Measurements from ENCODE around the gene LCN9. TPM values are rescaled to one million over a fixed set of nuclear protein-coding genes. Genes with fewer than 3 reads are reported as not detected.

The LCN9 gene
- total and polyA plus RNA-seq, 8 donors = not detected

DNA sequence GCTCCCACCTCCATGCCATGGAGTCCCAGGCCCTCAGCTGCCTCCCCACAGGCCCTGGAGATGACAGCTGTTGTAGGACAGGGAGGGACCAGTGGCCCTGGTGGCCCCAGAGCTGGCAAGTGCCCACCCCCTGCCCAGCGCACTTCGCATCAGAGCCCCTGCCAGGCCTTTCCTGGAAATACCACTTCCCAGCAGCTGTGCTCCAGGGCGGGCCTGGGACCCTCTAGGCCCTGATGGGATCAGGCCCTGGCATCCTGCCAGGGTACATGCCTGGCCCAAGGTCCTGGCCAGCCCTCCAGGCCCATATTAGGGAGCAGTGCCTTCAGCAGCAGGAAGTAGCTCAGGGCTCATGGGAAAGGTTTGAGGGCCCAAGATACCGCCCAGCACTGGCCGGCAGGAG is 41.4 kb downstream of the LCN9 start:
- H3K27me3 ChIP-seq = peaks cover 0 to 98% (median 64%) of the 10 kb centered on the region in 3 donors
- intact Hi-C loops (cut with DNase I; ENCODE audit: low total_unique reads) = no loop called here

GRCh38 chr9:135705376-135705775 is 42.3 kb downstream of the LCN9 start:
- 53 to 69% (median 59%) methylated on average over 12 to 14 of the region's 14 CpGs for WGBS, 5 donors
- no peaks in the 10 kb centered on the region for H3K9me3 ChIP-seq
- peak in 1 of 2 donors; percentile 59 for DNase-seq
- peaks cover 10 to 20% (median 14%) of the 10 kb centered on the region in 4 donors for H3K4me1 ChIP-seq
- no peak overlapping the region for H3K27ac ChIP-seq
- intact Hi-C loops (cut with DNase I; ENCODE audit: low total_unique reads) = no loop called here
- peaks cover 0 to 94% (median 64%) of the 10 kb centered on the region in 3 donors for H3K27me3 ChIP-seq
- TF ChIP-seq POLR2AphosphoS5 (IDR thresholded peaks at IDR 0.05) = no peak
- TF ChIP-seq, protein P1, sequence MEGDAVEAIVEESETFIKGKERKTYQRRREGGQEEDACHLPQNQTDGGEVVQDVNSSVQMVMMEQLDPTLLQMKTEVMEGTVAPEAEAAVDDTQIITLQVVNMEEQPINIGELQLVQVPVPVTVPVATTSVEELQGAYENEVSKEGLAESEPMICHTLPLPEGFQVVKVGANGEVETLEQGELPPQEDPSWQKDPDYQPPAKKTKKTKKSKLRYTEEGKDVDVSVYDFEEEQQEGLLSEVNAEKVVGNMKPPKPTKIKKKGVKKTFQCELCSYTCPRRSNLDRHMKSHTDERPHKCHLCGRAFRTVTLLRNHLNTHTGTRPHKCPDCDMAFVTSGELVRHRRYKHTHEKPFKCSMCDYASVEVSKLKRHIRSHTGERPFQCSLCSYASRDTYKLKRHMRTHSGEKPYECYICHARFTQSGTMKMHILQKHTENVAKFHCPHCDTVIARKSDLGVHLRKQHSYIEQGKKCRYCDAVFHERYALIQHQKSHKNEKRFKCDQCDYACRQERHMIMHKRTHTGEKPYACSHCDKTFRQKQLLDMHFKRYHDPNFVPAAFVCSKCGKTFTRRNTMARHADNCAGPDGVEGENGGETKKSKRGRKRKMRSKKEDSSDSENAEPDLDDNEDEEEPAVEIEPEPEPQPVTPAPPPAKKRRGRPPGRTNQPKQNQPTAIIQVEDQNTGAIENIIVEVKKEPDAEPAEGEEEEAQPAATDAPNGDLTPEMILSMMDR (IDR thresholded peaks at IDR 0.05) = no peak
- no peak for TF ChIP-seq POLR2A (IDR thresholded peaks at IDR 0.05)
- no peak for TF ChIP-seq EP300 (IDR thresholded peaks at IDR 0.05)
- no peaks in the 10 kb centered on the region for H3K36me3 ChIP-seq
- no peak overlapping the region for H3K4me3 ChIP-seq

More for the DNA sequence above, 41.4 kb downstream of the LCN9 start:
- TF ChIP-seq EP300 (IDR thresholded peaks at IDR 0.05) (no peak), POLR2AphosphoS5 (IDR thresholded peaks at IDR 0.05) (no peak), POLR2A (IDR thresholded peaks at IDR 0.05) (no peak)
- TF ChIP-seq, protein P1 (IDR thresholded peaks at IDR 0.05) = no peak
- Histone ChIP-seq H3K9me3 (no peaks in the 10 kb centered on the region), H3K4me3 (no peak overlapping the region), H3K36me3 (no peaks in the 10 kb centered on the region), H3K27ac (no peak overlapping the region), H3K4me1 (peaks cover 10 to 20% (median 14%) of the 10 kb centered on the region in 4 donors)
- peak in 1 of 2 donors; percentile 60 for DNase-seq
- WGBS, 5 donors = 0 to 83% (median 65%) methylated on average over 1 to 5 of the region's 5 CpGs

DNA sequence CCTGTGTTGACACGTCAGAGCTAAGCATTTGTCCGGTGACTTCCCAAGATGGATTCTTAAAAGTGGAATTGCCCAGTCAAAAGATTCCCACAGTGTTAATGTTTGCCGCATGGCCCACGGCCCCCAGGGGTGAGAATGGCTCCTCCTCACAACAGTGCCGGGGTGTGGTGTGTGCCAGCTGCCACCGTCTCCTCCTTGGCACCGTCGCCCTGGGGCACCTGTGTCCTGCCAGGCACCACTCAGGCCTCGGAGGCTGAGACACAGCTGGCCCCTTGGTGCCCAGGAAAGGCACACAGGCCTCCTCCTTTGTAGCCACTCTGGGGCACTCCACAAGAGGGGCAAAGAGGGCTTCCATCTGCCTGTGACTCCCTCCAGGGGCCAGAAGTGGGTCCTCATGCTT is 43.2 kb downstream of the LCN9 start:
- Histone ChIP-seq H3K36me3 (no peaks in the 10 kb centered on the region), H3K9me3 (no peaks in the 10 kb centered on the region), H3K27me3 (peaks cover 0 to 94% (median 61%) of the 10 kb centered on the region in 3 donors), H3K27ac (no peak overlapping the region), H3K4me1 (peaks cover 10 to 19% (median 14%) of the 10 kb centered on the region in 4 donors), H3K4me3 (no peak overlapping the region)
- WGBS, 5 donors = 73 to 87% (median 77%) methylated on average over 5 to 9 of the region's 9 CpGs
- TF ChIP-seq EP300 (IDR thresholded peaks at IDR 0.05) (no peak), POLR2A (IDR thresholded peaks at IDR 0.05) (no peak), POLR2AphosphoS5 (IDR thresholded peaks at IDR 0.05) (no peak)
- TF ChIP-seq, protein P1 (IDR thresholded peaks at IDR 0.05) = no peak
- intact Hi-C loops (cut with DNase I; ENCODE audit: low total_unique reads) = no loop called here
- DNase-seq = no peak

- H3K27me3 ChIP-seq = peaks cover 0 to 94% (median 49%) of the 10 kb centered on the region in 3 donors
- peaks cover 0 to 7% (median 2%) of the 10 kb centered on the region in 4 donors for H3K4me1 ChIP-seq
- H3K27ac ChIP-seq = no peak overlapping the region
- WGBS, 5 donors = 29 to 43% (median 38%) methylated on average over 16 to 23 of the region's 23 CpGs
- no peaks in the 10 kb centered on the region for H3K9me3 ChIP-seq
- no peak for DNase-seq
- no peak overlapping the region for H3K4me3 ChIP-seq
- TF ChIP-seq EP300 (IDR thresholded peaks at IDR 0.05) (no peak), POLR2A (IDR thresholded peaks at IDR 0.05) (no peak), POLR2AphosphoS5 (IDR thresholded peaks at IDR 0.05) (no peak)
- TF ChIP-seq, protein P1 (IDR thresholded peaks at IDR 0.05) = no peak
- intact Hi-C loops (cut with DNase I; ENCODE audit: low total_unique reads) = no loop called here
- H3K36me3 ChIP-seq = no peaks in the 10 kb centered on the region
These were observed 44.4 kb downstream of the LCN9 start for GRCh38 chr9:135707252-135708138.

Measured in stomach (tissue), 9 donors.